Sigmoid colon (tissue), 4 donors: Measurements from ENCODE around the gene EXOC5.

Experiments
- CTCF ChIP-seq, 4 experiments: fragments of 450-650 bp in 3 of 4; fragments of 200-600 bp in 1 of 4; IDR thresholded peaks; one replicate each; pipeline ENCODE4 v1.5.1; 2016 to 2019; ENCODE audit warnings: antibody characterized with exemption in 4 of 4, mild to moderate bottlenecking in 3 of 4, moderate library complexity in 2 of 4
- EP300 ChIP-seq, 4 donors: sonication (generic); formaldehyde crosslinking; IDR thresholded peaks; one replicate each; pipeline ENCODE4 v1.6.1; 2017; ENCODE audit warnings: antibody characterized with exemption in 4 of 4
- POLR2A ChIP-seq, 2 donors: fragments of 450-650 bp; IDR thresholded peaks; one replicate each; pipeline ENCODE4 v1.6.1; 2016; ENCODE audit warnings: antibody characterized with exemption in 2 of 2, mild to moderate bottlenecking in 2 of 2, moderate library complexity in 2 of 2
- POLR2AphosphoS5 ChIP-seq, 4 donors: sonication (generic); formaldehyde crosslinking; IDR thresholded peaks; one replicate each; pipeline ENCODE4 v1.6.1; 2017; ENCODE audit warnings: antibody characterized with exemption in 4 of 4

DNA sequence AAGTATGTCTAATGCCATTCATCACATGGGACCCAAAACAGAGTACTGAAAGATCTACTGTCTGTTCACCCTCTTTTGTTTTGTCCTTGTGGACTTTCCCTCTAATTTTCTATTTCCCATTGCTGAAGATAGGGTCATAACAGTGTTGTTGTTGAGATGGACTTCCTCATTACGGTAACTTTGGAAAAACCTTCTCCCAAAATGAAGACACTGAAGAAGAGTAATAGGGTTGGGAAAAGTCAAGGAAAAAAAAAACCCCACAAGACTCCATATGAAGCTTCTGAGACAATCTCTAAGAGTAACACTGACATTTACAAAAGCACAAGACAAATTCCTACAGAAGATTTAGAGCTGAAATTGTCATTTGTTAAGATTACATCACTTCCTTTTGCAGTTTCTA lies 36.7 kb downstream of the EXOC5 start:
- no peak for TF ChIP-seq CTCF (IDR thresholded peaks at IDR 0.05)
- no peak for TF ChIP-seq POLR2AphosphoS5 (IDR thresholded peaks at IDR 0.05)
- no peak for TF ChIP-seq POLR2A (IDR thresholded peaks at IDR 0.05)
- TF ChIP-seq EP300 (IDR thresholded peaks at IDR 0.05) = no peak
